DMS79 treated with DMSO at 0.1 percent for 48 hours (cell line): ENCODE results near the gene LRMDA.

Experiments used
- DNase-seq: peaks from one replicate; lab custom pipeline; 2025; lab: John Stamatoyannopoulos, UW

The LRMDA gene

DNA sequence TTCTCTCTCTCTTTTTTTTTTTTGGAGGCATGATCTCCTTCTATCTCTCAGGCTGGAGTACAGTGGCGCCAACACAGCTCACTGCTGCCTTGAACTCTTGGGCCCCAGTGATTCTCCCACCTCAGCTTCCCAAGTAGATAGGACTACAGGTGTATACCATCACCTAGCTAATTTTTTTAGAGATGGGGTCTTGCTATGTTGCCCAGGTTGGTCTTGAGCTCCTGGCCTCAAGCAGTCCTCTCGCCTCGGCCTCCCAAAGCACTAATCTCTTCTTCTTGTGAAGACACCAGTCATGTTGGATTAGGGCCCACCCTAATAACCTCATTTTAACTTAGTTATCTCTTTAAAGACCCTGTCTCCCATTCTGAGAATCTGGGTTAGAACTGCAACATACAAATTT is 45.6 kb downstream of the LRMDA start:
- DNase-seq: no peak

DNA sequence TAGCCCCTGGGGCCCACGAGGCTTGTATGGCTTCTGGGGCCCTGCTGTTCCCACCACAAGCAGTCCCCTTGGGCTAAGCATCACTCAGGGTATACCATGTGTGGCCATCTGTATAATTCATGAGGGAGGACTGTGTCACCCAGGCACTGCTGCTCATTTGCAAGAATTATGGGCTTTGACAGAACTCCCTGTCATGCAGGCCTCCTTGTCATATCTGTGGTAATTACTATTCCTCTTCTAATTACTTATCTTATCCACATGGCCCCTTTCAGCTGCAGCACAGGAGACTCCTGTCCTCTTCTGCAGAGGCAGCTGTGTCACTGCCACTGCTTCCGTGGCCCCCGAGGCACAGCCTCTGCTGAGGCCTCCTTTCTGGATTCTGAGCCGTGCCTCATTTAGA is 46.3 kb downstream of the LRMDA start:
- DNase-seq: no peak

DNA sequence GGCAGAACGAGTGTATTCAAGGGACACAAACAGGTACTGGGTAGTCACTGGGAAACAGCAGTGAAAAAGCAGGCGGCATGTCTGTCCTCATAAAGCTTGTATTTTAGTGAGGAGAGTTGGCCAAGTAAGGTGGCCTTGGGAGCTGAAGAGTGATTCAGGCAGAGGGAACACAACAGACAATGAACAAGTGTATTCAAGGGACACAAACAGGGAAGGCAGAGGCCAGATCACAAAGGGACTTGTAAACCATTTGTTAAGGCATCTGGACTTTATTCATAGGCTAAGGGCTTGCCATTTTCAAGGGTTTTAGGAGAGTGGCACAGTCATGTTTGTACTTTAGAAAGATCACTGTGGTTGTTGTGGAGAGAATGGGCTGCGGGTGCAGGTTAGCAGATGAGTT is 49.0 kb downstream of the LRMDA start:
- no peak for DNase-seq

DNA sequence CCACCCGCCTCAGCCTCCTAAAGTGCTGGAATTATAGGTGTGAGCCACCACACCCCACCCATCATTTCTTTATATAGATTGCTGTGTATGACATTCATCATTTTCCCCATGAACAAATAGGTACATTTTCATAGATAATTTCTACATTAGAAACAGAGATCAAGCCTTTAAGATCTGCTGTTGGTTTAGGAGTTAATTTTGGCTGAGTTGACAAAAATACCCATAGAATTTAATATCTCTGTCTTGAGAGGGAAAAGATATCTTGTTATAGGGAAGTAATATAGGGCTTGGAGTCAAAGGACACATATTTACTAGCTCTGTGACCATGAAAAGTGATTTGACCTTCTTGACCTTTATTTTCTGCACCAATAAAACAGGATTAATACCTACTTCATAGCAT is 51.8 kb downstream of the LRMDA start:
- DNase-seq: no peak

DNA sequence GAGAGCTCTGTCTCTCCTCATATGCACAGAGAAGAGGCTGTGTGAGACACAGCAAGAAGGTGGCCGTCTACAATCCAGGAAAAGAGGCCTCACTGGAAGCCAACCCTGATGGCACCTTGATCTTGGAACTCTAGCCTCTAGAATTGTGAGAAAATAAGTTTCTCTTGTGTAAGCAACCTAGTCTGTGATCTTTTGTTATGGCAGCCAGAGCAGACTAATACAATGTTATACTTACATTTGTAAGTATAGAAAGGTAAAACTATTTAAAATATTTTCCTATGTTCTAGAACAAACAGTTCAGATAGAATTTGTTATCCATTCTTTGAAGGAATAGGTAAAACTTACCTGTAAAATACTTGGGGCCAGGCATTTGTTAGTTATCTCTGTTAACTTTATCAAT is 53.3 kb downstream of the LRMDA start:
- DNase-seq: no peak

DNA sequence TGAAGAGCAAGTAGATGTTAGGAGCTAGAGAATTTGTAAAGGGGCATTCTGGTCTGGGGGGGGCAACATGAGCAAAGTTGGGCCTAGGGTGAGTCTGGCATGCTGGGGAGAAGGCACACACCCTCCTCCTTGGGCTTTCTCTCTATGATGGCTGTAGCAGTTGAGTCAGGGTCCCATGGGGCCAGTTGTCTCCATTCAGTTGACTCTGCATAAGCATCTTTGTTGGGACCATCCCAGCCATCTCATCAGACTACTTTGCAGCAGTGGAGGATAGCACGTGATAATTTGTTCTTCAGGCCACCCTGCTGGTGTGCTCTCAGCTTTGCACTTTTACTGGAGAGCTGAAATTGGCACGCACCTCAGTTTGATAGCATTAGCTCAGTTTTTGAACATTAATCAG is 55.2 kb downstream of the LRMDA start:
- DNase-seq: no peak

DNA sequence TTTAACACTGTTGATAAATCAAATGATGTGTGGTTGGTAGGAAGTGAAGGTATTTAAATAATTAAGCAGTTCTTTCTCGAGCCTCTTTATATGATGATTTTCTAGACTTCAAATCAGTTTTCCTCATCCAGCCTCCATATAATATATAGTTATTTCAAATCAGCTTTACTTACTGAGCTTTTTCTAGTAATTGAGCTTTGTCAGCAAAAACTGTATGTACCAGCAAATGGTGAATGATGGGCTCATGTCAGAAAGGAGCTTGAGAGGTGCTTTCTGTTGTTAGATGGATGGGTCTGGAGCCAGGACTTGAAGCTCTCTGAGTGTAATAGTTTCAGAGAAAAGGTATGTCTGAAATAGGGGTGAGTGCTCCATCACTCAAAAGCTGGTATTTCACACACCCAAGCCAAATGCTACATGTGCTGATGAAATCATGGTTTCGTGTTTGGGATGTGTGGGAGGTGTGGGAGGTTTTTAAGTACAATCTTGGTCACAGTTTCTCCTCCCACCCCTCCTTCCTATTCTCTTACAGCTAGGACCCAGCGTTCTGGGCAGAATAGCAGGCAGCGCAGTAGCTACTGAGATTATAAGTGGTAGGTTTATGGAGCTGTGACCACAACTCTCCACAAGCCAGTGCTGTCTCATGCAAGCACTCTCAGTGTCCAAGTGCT is 55.8 kb downstream of the LRMDA start:
- DNase-seq: no peak

DNA sequence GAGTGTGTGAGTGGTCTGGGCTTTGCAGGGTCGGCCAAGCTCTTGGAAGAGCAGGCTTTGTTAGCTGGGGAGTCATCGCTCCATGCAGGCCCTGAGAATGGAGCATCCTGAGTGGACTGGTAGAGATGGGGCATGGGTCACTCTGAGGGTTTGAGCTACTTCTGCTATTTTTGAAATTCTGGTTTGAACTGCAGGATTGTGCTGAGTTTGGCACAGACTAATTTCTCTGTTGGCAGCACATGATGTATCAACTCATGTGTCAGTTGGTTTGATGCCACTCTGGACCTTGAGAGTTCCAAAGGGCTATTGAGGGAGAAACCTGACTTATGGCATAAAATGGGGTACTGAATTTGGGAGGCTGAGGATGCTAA is 56.3 kb downstream of the LRMDA start:
- no peak for DNase-seq

DNA sequence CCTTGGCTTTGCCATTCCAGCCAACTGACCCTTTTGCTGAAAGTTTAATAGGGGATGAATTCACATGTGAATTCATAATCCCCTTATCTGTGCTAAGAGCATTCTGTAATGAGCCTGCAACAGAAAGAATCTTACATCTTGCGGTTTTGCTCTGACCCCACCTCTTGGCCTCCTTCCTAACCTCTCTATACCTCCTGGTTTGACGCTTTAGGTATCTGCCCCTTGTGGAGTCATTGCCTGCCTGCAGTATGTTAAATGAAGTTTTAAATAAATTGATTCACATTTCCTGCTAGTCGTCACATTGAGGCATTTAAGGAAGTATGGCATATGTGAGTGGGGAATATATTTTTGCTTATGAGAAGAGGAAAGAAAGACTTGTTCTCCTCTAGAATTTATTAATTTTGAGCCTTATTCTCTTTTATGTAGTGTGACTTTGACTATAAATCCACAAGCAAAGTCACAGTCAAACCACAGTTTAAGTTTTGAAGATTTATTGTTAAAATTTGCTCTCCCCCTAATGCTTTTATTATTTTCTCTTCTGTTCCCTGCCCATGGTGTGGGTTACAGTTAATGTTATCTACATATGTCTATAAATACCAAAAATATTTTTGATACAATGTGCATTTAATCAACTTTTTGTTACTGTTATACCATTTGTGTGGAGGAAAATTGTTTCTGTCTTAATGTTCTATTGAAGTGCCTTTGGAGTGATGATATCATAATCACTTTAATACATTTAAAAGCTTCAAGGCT is 60.9 kb downstream of the LRMDA start:
- DNase-seq: no peak

DNA sequence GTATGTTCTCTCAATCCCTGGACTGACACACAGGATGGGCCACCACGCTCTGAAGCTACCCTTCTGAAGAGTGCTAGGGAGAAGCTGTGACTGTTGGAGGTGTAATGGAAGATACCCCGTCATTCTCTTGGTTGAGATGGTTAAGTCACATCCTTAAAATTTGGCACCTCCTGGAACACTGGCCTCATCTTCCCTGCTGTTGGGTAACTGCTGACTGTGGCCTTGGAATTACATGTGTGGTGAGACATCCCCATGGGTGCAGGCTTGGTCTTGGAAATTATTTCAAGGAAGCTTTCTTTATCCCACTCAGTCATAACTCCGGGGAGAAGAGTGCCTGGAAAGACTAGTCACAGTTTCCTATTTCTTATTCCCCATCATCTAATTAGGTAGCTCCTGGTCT is 62.0 kb downstream of the LRMDA start:
- DNase-seq: no peak

DNA sequence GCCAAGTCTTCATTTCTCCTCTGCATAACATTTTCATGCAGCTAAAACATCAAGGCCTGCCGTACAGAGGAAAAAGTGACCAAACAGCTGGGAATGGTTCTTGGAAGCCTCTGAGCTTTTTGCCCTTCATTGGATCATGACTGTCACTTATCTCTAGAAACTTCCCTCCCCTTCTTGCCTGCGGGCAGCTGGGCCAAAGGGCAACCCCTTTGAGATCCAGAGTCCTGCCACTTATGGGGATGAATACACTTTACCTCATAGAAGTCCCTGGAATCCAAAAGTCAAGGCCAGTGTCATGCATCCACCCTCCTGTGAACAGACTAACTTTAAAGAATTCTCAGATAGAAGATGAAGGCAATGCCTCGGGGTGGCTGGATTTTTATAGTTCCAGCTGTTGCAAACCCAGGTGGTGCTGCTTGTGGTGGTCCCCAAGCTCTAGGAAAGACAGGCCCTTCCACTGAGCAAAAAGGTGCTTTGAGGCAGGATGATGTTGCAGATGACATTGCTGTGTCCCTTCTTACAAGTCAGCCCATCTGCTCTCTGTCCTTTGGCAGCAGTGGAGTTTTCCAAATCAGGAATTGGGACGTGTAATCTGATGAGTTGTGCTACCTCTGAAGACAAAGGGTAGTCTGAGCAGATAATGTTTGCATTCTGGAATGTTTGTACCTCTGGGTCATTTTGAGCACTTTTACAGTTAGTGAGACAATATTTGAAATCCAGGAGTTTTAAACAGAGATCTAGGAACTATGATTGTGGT is 64.2 kb downstream of the LRMDA start:
- no peak for DNase-seq

DNA sequence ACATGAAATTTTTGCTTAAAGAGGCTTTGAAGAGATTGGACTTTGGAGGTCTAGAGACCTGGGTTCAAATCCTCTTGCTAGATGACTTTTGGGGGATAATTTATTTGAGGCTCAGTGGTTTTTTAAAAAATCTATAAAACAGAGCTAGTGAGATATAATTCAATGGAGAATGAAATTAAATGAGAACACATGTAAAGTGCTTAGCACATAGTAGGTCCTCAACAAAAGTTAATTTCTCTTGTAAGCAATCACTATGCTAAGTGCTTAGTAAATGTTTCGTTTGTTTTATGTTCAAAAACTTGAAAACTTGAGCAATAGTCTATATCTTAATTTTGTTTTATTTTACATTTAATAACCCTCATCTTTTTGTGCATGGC is 64.8 kb downstream of the LRMDA start:
- no peak for DNase-seq

DNA sequence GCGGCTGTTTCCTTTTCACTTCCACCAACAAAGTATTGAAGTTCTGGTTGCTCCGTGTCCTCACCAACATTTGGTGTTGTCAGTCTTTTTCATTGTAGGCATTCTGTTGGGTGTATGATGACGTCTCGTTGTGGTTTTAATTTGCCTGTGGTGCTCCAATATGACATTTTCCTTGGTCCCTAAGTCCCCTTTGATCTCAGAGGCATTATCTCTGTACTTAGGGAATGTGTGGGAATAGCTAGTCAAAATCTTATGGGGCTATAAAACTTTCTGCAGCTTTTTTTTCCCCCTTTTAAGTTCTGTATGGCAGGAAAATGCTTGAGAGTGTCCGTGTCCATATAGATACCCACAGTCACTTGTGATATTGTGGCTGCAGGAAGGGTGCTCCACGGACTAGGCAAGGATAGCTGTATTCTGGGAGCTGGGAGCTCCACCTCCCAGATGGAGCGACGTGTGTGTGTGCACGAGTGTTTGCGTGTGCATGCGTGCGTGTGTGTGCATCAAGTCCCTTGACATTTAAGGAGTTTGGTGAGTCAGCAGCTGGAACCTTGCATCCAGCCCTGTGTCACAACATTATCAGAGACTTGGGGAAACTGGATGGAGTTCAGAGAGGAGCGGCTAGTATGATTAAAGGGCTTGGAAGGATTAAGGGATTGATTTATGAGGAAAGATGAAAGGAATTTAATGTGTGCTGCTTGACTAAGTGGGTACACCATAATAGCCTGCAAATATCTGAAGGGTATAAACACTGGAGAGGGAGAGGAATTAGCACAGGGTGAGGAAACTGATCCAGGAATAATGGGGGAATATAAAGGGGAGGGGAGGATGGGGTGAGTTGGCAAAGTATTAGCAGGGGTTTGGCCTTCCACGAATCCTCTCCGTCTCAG is 66.8 kb downstream of the LRMDA start:
- DNase-seq: no peak

DNA sequence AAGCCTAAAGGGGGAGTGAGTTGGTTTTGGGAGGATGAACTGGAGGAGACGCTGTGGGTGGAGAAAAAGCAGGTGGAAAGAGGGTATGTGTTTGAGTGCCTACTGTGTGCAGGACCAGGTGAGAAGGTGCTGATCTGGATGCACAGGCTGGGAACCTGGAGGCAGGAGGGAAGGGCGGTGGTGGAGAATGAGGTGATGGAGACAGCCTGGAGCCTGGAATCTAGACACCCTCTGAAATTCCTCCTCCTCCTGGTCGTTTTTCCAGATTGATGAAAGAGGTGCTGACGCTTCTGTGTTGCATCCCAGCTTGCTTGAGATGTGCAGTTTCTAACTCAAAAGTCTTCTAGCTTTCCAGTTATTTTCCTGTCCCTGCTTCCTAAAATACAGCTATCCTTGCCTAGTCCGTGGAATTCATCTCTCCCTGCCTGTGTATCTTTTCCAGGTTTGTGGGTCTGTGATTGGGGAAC is 67.5 kb downstream of the LRMDA start:
- DNase-seq: no peak

DNA sequence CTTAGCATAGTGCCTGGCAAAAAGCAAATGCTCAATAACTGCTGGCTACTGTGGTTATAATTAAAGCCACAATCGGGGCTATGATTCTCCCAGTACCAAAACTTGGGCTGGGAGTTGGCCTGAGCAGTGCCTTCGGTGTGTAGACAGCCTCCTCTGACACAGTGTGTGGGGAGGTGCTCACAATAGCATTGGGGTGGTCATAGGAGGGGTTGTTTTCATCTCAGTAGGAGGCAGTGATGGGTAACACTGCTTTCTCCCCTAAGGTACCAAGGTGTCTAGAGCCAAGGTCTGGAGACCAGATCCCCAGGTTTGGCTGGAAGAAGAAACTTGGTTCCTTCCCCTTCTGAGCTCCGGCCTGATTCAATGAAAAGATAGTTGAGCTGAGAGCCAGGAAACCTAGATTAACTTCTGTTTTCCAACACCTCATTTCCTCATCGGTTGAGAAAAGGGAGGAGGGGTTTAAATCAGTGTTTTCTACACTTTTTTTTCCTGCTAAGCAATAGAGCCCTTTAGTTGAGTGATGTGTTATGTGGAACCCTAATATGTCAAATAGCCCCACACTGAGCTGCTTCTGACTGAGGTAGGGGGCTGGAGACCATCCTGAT is 68.2 kb downstream of the LRMDA start:
- DNase-seq: no peak

DNA sequence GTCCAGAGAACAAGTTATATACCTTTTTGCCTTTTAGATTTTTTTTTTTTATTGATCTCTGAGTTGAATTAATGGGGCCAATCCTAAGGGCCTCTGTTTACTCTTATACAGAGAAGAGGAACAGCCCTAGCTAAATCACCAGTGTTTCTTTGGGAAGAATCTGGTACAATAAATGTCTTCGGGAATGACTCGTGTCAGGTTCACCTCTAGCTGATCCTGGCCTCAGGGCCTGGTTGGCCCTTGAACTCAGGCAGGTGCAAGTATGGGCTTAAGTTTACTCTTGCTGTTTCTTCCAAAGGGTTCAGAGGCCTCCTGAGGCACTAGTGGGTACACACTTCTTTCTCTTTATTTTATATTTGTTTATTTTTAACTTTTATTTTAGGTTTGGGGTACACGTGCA is 71.0 kb downstream of the LRMDA start:
- DNase-seq: no peak

DNA sequence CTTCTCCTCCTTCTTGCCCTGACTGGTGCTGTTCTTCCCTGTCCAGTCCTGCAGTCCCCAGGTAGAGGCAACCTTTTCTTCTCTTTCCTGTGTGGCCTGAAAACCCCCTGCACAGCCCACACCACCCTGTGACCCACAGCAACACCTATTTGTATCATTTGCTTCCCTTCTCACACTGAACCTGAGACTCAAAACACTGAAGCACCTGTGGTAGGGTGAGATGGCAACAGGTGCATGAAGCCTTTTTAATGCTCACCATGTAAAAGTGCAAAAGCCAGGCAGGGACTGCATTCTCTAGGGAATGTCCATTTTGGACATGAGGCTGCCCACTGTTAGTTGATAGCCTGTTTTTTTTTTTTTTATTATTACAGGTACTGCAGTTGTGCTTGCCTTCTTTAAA is 71.4 kb downstream of the LRMDA start:
- no peak for DNase-seq

DNA sequence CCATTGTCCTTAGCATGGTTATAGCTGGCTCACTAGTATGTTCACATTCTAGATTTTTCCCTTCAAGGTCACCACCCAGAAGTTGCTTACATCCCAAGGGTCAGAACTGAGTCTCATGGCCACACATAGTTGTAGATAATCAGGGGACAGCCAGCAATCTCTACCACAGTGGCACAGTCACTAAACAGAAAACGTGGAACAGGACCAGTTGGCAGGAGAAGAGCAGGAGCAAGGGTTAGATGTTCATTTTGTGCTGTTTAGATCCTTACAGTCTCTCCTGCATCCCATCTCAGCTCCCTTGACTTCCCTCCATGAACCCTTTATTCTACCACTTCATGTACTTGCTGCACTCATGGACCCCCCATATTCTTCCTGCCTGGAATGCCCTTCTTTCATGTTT is 73.9 kb downstream of the LRMDA start:
- no peak for DNase-seq

DNA sequence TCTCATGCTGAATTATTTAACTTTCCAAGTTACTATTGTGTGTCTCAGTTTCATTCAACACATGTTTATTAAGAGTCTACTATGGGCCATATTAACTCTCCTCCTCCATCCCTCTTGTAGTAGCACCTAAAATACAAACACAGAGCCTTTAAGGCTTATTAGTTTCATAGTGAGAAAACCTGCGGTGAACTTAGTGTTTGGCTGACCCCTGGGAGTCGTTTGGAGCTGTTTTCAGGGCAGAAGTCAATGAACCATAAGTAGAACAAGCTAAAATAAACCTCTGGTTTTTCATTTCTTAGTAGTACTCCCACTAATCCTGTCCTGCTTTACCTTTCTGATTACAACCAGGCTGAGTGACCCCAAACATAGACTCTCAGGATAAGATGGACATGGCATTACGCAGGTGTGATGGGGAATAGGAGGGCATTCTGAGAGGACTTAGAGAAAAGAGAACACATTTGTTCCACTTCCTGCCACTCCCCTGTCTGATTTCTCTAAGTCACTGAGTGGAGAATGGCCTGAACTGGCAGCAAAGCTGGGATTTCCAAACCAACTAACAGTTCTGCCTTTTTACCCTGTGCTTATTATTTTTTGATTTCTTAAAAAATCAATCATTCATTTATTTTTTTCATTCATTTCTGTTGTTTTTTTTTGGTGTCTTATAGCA is 74.5 kb downstream of the LRMDA start:
- no peak for DNase-seq

DNA sequence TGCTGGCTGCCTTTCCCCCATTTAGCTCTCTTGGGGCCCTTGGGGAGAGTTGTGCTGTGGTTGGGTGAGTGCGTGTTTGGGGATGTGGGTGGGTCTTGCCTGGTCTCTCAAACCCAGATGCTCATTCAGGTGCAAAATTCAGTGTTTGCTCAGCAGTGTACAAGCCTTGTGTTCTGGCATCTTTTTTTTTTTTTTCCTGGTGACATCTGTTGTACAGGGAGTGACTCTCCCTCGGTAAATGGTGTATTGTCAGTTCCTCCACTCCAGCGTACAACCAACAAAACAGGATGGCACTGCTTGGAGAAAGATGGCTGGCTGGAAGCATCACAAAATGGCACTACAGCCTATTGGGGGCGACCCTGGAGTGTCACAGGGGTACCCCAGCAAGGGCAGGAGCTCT is 75.5 kb downstream of the LRMDA start:
- DNase-seq: no peak

DNA sequence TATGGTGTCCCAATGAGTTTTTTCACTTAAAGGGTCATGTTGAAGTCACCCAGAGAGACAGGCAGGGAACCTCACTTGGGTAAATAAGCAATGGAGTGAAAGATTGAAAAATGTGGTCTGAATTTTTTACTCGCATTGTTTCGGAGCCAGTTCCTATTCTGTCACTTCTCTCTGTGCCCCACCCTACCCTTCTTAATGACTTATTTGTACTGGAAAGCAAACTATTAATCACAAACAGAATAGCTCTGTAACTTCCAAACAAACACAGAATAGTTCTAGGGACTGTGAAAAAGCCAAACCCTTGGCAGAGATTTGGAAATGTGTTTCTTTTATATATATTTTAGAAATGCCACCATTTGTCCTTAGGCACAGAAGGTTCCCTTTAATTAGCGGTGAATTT is 76.0 kb downstream of the LRMDA start:
- DNase-seq: no peak
